Activated CD4-positive, alpha-beta T cell treated with anti-CD3 and anti-CD28 coated beads, Interleukin-2, Interleukin-4, amounts not matched to agents 100 ng/mL and 50 ng/mL, durations not matched to agents 16 hours and 8 hours (primary cell): ENCODE data around the gene HES2.
"Not testable (repeated sequence)": the region's sequence is repeated elsewhere in the genome, so short reads cannot be mapped to it uniquely, and the experiment has no call there.

Source experiments
- DNase-seq: peaks from one replicate; pipeline ENCODE4 v3.0.0-alpha.2; 2020; ENCODE audit warnings: low spot score

Gene HES2

GRCh38 chr1:6454856-6455751, 35.4 kb upstream of the HES2 start:
- no peak for DNase-seq

GRCh38 chr1:6453895-6454855, 34.5 kb upstream of the HES2 start:
- not testable (repeated sequence) for DNase-seq

GRCh38 chr1:6450943-6451373, 31.2 kb upstream of the HES2 start:
- DNase-seq, result no peak

GRCh38 chr1:6450486-6450885, 30.8 kb upstream of the HES2 start:
- DNase-seq, result not testable (repeated sequence)

DNA sequence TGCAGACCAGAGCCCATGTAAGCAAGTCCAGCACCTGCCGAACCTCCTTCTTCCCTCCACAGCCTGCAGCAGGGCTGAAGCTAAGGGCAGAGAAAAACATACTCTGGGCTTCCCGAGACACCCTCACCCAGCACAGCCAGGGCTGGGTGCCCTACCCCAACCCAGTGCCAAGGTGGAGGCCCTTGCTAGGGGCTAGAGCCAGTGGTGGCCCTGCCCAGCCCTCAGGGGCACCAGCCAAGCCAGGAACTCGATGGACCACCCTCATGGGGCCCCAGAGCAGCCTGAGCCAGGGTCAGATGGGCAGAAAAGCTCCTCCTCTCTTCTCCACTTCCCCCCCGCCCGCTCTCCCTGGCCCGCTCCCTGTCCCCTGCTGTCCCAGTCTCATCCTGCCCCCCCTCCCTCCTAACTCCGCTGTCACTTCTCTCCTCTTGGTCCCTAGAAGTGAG, 30.3 kb upstream of the HES2 start:
- DNase-seq, result no peak

DNA sequence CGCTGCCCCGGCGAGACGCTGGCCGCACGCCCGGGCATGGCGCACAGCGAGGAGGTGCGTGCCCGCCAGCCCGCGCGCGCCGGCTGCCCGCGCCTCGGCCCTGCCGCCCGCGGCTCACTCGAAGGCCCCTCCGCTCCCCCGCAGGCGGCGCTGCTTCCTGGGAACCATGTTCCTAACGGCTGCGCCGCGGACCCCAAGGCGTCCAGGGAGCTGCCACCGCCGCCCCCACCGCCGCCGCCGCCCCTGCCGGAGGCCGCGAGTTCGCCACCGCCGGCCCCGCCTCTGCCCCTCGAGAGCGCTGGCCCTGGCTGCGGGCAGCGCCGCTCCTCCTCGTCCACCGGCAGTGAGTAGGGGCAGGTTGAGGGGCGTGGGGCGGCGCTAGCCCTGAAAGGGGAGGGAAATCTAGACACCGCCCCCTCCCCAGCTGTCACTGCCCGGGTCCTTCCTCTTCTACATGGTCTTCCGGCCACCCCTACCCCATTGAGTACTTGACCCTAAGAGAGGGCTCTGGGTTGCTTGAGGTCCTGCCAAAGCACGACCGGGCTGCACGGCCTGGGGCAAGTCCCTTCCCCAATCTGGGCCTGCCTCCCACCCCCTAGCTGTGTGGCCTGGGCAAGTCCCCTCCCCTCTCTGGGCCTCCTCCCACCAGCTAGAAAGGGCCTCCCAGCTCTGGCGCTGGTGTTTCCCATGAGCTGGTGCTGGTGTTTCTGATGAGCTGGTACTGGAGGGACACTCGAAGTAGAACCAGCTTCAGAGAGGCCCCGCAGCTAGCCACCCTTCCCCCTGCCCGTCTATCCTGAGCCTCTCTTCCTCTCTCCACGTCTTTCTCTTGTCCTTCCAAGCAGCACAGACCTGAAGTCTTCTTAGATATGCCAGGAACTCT, 29.3 kb upstream of the HES2 start:
- no peak for DNase-seq

GRCh38 chr1:6447818-6448748, 28.4 kb upstream of the HES2 start:
- no peak for DNase-seq

GRCh38 chr1:6447016-6447817, 27.5 kb upstream of the HES2 start:
- DNase-seq, result no peak

DNA sequence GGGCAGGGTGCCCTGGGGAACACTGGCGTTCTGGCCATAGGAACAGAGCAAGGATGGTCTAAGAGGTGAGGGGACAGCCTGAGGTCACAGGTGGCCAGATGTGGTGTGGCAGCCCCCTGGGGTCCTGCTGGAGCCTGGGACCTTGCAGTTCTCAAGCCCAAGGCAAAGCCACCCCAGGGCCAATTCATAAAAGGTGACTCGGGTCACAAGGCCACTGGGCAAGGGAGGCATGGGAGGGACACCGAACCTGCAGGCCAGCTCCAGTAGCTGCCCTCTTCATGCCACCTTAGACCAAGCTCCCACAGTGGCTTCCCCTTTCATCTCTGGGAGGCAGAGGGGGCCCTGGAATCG, 26.9 kb upstream of the HES2 start:
- DNase-seq, result no peak

DNA sequence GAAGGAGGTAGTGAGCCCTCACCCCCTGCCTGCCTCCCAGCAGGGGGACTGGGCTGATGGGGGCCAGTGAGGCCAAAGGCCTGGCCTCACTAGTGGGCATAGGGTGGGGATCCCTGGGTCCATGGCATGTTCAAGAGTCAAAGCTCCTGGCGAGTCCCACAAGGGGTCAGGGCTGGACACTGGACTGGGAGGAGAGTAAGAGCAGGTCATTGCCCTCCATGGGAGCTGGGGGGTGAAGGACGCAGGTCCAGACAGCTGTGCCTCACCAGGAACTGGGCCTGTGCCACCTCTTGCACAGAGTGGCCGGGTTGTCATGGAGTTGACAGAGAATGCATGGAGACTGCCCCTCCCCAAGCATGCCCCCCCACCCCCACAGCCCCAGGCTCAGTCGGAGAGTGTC, 26.2 kb upstream of the HES2 start:
- DNase-seq, result not testable (repeated sequence)

GRCh38 chr1:6445062-6445763, 25.5 kb upstream of the HES2 start:
- peak; percentile 46 for DNase-seq

- DNase-seq, result no peak
These were observed 24.7 kb upstream of the HES2 start for GRCh38 chr1:6444377-6444776.

DNA sequence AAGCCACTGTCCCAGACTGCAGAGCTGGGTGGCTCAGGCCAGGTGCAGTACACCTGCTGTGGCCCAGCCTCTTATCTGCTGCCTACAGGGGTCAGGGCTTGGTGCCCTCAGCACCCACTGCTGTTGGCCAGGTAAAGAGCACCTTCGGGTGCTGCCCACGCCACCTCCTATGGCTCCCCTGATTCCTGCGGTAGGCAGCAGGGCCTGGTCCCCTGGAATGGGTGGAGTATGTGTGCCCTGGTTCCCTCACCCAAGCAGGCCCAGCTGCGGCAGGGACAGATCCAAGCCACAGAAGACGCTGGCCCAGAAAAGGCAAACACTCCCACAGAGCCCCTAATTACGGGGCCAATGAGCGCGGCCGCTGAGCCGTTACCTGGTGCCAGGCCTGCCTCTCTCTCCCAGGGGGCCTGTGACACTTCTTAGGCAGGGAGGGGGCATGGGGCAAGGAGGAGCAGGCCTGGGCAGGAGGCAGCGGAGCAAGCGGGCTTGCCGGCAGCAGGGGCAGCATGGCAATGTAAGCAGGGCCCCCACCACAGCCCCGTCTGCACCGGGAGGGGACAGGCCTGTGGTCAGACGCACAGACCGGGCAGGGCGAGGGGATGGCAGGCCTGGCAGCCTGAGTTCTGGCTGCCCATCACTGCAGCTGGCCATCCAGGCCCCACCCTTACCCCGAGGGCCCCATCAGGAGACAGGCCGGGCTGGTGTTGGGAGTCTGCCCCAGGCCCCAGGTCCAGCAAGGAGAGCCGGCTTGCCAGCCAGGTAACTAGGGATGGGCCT, 23.8 kb upstream of the HES2 start:
- no peak for DNase-seq

GRCh38 chr1:6441586-6441985, 21.9 kb upstream of the HES2 start:
- DNase-seq, result no peak

GRCh38 chr1:6440198-6441126, 20.7 kb upstream of the HES2 start:
- DNase-seq, result peak; percentile 64

- DNase-seq, result peak; percentile 76
These were observed 18.4 kb upstream of the HES2 start for GRCh38 chr1:6438047-6438525.
